ENCODE results near the gene SNRPA. TPM values are rescaled to one million over a fixed set of nuclear protein-coding genes. Genes with fewer than 3 reads are reported as not detected.
"Not testable (repeated sequence)": the region's sequence is repeated elsewhere in the genome, so short reads cannot be mapped to it uniquely, and the experiment has no call there.

SNRPA gene
- total RNA-seq, 2 experiments from 2014 or later: 245 to 465 TPM

GRCh38 chr19:40808497-40808896 is 57.5 kb downstream of the SNRPA start:
- intact Hi-C loops (cut with DNase I, micrococcal nuclease): no loop called here
- ChIA-PET POLR2A (interaction anchor here (0.9 kb wide), 1 partner anchor 10 kb away, joined by 3 read pairs; the partner anchor contains the start of gene EGLN2), CTCF (interaction anchor here (0.7 to 3.1 kb wide), 4 partner anchors 10 to 147 kb away, joined by 4 to 26 read pairs (median 8); no protein-coding TSS in a partner anchor)
- H3K4me3 Mint-ChIP-seq: no peak overlapping the region
- H3K27me3 Mint-ChIP-seq: peaks cover 3% of the 10 kb centered on the region
- peaks cover 30% of the 10 kb centered on the region for H3K36me3 Mint-ChIP-seq (ENCODE audit: low read depth)
- DNase-seq: no peak
- ATAC-seq: no peak
- no peaks in the 10 kb centered on the region for H3K9me3 Mint-ChIP-seq (ENCODE audit: low read depth)
- H3K4me1 Mint-ChIP-seq: peaks cover 64% of the 10 kb centered on the region
- H3K27ac Mint-ChIP-seq: peak overlapping the region; percentile 37

- H3K4me1 Mint-ChIP-seq: peaks cover 54% of the 10 kb centered on the region
Measured at GRCh38 chr19:40809358-40810086, 58.5 kb downstream of the SNRPA start.

GRCh38 chr19:40810160-40810559 is 59.2 kb downstream of the SNRPA start:
- no peak for DNase-seq
- Mint-ChIP-seq H3K4me1 (peaks cover 48% of the 10 kb centered on the region), H3K27ac (peak overlapping the region; percentile 31), H3K9me3 (ENCODE audit: low read depth) (no peaks in the 10 kb centered on the region), H3K36me3 (ENCODE audit: low read depth) (peaks cover 18% of the 10 kb centered on the region), H3K27me3 (peaks cover 3% of the 10 kb centered on the region), H3K4me3 (peak overlapping the region; percentile 72)
- intact Hi-C loops (cut with DNase I, micrococcal nuclease): no loop called here
- no peak for ATAC-seq
- CTCF ChIA-PET: no interaction called here
- POLR2A ChIA-PET: no interaction called here

More at GRCh38 chr19:40809358-40810086, 58.5 kb downstream of the SNRPA start:
- Mint-ChIP-seq H3K36me3 (ENCODE audit: low read depth) (peaks cover 21% of the 10 kb centered on the region), H3K27me3 (peaks cover 3% of the 10 kb centered on the region), H3K27ac (peak overlapping the region; percentile 37), H3K4me3 (no peak overlapping the region), H3K9me3 (ENCODE audit: low read depth) (no peaks in the 10 kb centered on the region)
- intact Hi-C loops (cut with DNase I, micrococcal nuclease): no loop called here
- DNase-seq (no peak), ATAC-seq (no peak)
- CTCF ChIA-PET: no interaction called here
- POLR2A ChIA-PET: no interaction called here

GRCh38 chr19:40810649-40811408 is 59.8 kb downstream of the SNRPA start:
- peaks cover 18% of the 10 kb centered on the region for H3K36me3 Mint-ChIP-seq (ENCODE audit: low read depth)
- H3K9me3 Mint-ChIP-seq (ENCODE audit: low read depth); CTCF ChIA-PET; intact Hi-C loops (cut with DNase I, micrococcal nuclease); H3K27me3 Mint-ChIP-seq: not testable (repeated sequence)
- peaks cover 41% of the 10 kb centered on the region for H3K4me1 Mint-ChIP-seq
- peak overlapping the region; percentile 72 for H3K4me3 Mint-ChIP-seq
- ATAC-seq (peak; percentile 85), DNase-seq (peak; percentile 72)
- peak overlapping the region; percentile 72 for H3K27ac Mint-ChIP-seq
- POLR2A ChIA-PET: interaction anchor here (0.6 kb wide), 1 partner anchor 720 kb away, joined by 3 read pairs; the partner anchor contains the start of gene ZNF780A

GRCh38 chr19:40811478-40812341 is 60.7 kb downstream of the SNRPA start:
- Mint-ChIP-seq H3K27me3 (peaks cover 3% of the 10 kb centered on the region), H3K27ac (peak overlapping the region; percentile 42), H3K36me3 (ENCODE audit: low read depth) (peaks cover 17% of the 10 kb centered on the region), H3K4me1 (peaks cover 32% of the 10 kb centered on the region), H3K9me3 (ENCODE audit: low read depth) (no peaks in the 10 kb centered on the region), H3K4me3 (peak overlapping the region; percentile 72)
- ChIA-PET POLR2A (interaction anchor here (0.6 kb wide), 1 partner anchor 721 kb away, joined by 3 read pairs; the partner anchor contains the start of gene ZNF780A), CTCF (no interaction called here)
- ATAC-seq: no peak
- intact Hi-C loops (cut with DNase I, micrococcal nuclease): no loop called here
- DNase-seq: peak; percentile 63

GRCh38 chr19:40812571-40812970 is 61.6 kb downstream of the SNRPA start:
- intact Hi-C loops (cut with DNase I, micrococcal nuclease); ATAC-seq; H3K36me3 Mint-ChIP-seq (ENCODE audit: low read depth); POLR2A ChIA-PET; H3K27me3 Mint-ChIP-seq; H3K27ac Mint-ChIP-seq; H3K9me3 Mint-ChIP-seq (ENCODE audit: low read depth); DNase-seq: not testable (repeated sequence)
- CTCF ChIA-PET: interaction anchor here (0.6 kb wide), 1 partner anchor 178 kb away, joined by 3 read pairs; no protein-coding TSS in a partner anchor
- peaks cover 28% of the 10 kb centered on the region for H3K4me1 Mint-ChIP-seq
- peak overlapping the region; percentile 72 for H3K4me3 Mint-ChIP-seq

GRCh38 chr19:40813182-40813581 is 62.2 kb downstream of the SNRPA start:
- peaks cover 3% of the 10 kb centered on the region for H3K27me3 Mint-ChIP-seq
- CTCF ChIA-PET: no interaction called here

More at GRCh38 chr19:40813182-40813581, 62.2 kb downstream of the SNRPA start:
- no peaks in the 10 kb centered on the region for H3K9me3 Mint-ChIP-seq (ENCODE audit: low read depth)
- ATAC-seq: no peak
- no peak for DNase-seq
- no peak overlapping the region for H3K4me3 Mint-ChIP-seq
- H3K36me3 Mint-ChIP-seq (ENCODE audit: low read depth): peaks cover 5% of the 10 kb centered on the region
- H3K27ac Mint-ChIP-seq: no peak overlapping the region
- H3K4me1 Mint-ChIP-seq: peaks cover 31% of the 10 kb centered on the region
- intact Hi-C loops (cut with DNase I, micrococcal nuclease): no loop called here
- POLR2A ChIA-PET: no interaction called here

Other genes starting within 250 kb of the SNRPA start
- 100 to 1,000 TPM; 100 to 155 TPM for gene SHKBP1, start 174.3 kb upstream of the SNRPA start, total RNA-seq
- 100 to 1,000 TPM; 142 to 145 TPM for gene LTBP4, start 149.8 kb upstream of the SNRPA start, total RNA-seq
- 10 to 100 TPM; 11.6 to 18.0 TPM for gene NUMBL, start 60.6 kb upstream of the SNRPA start, total RNA-seq
- gene COQ8B, start 34.3 kb upstream of the SNRPA start, total RNA-seq: 10 to 100 TPM; 21.2 to 29.9 TPM
- gene ITPKC, start 34.1 kb upstream of the SNRPA start, total RNA-seq: 1 to 10 TPM; 4.6 to 5.6 TPM
- 10 to 100 TPM; 15.0 to 18.0 TPM for gene ACTMAP, start 726 bp upstream of the SNRPA start, total RNA-seq
- gene MIA, start 24.3 kb downstream of the SNRPA start, total RNA-seq: under 1 TPM in 1 of 2 experiments, not detected in 1; 0.57 TPM
- gene RAB4B, start 27.0 kb downstream of the SNRPA start, total RNA-seq: 10 to 100 TPM; 26.4 to 33.7 TPM
- 10 to 100 TPM; 85.6 to 86.6 TPM for gene EGLN2, start 48.0 kb downstream of the SNRPA start, total RNA-seq
- not detected for gene CYP2A6, start 99.2 kb downstream of the SNRPA start, total RNA-seq
- gene CYP2A7, start 131.0 kb downstream of the SNRPA start, total RNA-seq: not detected
- gene CYP2B6, start 240.1 kb downstream of the SNRPA start, total RNA-seq: not detected